DMS 273 treated with DMSO at 0.1 percent for 48 hours (cell line): ENCODE data around the gene OTUD1.
A peak's percentile ranks its signal among the peaks of the same experiment; 100 is the strongest.
"Not testable (repeated sequence)": the region's sequence is repeated elsewhere in the genome, so short reads cannot be mapped to it uniquely, and the experiment has no call there.

Source experiments
- DNase-seq: peaks from one replicate; lab custom pipeline; 2025; lab: John Stamatoyannopoulos, UW

Gene OTUD1

GRCh38 chr10:23438547-23439451, at the start of gene OTUD1:
Gene OTUD1, plus strand, starts transcription at chr10:23439075. Its CDS starts 383 bp downstream, at chr10:23439458.
- peak; percentile 55 for DNase-seq

DNA sequence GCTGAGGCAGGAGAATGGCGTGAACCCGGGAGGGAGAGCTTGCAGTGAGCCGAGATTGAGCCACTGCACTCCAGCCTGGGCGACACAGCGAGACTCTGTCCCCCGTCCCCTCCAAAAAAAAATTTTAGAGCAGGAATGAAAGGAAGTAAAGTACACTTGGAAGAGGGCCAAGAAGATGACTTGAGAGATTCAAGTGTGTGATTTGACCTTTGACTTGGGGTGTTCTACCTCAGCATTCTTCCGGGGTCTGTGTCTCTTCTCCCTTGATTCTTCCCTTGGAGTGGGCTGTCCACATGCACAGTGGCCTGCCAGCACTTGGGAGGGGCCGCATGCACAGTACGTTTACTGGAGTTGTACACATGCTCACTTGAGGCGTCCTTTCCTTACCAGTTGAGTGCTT, 48.5 kb upstream of the OTUD1 start:
- not testable (repeated sequence) for DNase-seq

DNA sequence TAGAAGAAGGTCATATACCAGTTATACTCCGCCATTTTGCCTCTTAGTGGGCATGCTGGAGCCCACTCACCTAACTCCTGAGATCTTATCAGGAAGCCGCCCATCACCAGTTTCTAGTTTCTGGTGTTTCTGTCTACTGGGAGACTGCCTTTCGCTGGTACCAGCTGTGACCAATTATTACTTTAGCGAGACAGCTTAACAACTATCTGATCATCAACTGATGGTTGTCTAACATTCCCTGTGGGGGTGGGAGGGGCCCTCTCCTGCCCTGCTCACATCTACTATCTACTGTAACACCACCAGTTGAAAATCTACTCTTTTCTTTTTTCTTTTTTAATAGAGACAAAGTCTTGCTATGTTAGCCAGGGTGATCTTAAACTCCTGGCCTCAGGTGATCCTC, 48.1 kb upstream of the OTUD1 start:
- no peak for DNase-seq

DNA sequence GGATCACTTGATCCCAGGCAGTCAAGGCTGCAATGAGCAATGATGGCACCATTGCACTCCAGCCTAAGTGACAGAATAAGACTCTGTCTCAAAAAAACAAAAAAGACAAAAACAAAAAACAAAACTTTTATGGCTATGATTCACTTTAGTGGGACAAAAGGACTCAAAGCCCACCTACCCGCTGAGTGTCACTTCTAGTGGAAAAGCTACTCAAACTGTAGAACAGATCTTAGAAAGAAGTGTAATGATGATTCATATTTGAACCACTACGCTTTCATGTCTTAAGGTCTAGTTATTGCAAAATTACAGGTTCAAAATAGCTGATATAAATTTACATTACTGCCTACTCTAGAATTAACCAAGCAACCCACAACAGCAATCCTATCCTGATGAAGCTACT, 47.1 kb upstream of the OTUD1 start:
- no peak for DNase-seq

DNA sequence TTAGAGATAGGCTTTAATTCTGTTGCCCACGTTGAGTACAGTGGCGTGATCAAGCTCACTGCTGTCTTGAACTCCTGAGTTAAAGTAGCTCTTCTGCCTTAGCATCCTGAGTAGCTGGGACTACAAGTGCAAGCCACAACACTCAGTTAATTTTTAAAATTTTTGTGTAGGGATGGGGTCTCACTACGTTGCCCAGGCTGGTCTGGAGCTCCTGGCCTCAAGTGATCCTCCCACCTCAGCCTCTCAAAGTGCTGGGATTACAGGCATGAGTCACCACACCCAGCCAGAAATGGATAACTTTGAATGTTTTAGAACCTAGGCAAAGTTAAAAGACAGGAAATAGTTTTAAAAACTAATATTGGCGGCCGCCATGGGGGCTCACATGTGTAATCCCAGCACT, 43.9 kb upstream of the OTUD1 start:
- no peak for DNase-seq

GRCh38 chr10:23396695-23397094, 42.2 kb upstream of the OTUD1 start:
- no peak for DNase-seq

- no peak for DNase-seq
Observed at GRCh38 chr10:23399701-23400144, 39.2 kb upstream of the OTUD1 start.

DNA sequence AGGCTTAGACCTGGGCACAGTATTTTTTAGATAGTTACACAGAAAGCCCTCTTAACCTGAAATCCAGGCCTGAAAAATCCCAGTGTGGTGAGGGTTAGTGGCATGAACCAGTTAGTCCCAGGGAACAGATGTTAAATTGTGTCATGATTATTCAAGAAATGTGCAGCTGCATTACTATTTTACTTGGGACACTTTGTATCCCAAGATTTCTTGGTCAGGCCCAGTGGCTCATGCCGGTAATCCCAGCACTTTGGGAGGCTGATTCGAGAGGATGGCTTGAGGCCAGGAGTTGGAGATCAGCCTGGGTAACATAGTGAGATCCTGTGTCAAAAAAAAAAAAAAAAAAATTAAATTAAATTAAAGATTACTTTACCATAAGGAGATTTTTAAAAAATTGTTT, 36.0 kb upstream of the OTUD1 start:
- DNase-seq: no peak

DNA sequence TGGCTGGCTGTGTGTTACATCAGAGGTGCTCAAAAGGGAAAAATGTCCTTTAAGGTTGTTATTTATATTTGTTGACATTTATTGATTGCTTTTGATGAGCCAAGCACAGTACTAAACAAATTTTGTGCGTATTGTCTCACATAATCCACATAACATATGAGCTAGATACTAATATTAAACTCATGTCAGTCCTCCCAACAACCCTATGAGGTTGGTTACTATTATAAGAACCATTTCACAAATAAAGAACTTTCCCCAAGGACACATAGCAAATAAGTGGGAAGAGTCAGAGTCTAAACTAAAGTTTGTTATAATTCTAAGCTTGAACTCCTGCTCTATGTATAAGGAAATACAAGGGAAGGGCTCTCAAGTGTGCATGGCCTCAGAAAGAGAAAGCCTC, 35.6 kb upstream of the OTUD1 start:
- DNase-seq: no peak

DNA sequence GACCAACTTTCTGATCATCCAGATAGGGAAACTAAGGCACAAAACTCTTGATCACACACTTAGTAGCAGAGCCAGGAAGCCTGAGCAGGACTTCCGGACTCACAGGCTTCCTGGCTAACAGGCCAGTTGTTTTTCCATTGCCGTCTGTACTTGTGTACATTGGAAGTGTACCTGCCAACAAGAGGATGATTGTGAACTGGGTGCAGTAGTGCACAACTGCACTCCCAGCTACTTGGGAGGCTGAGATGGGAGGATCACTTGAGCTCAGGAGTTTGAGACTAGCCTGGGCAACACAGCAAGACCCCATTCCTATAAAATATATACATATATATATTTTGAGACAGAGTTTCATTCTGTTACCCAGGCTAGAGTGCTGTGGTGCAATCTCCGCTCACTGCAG, 35.2 kb upstream of the OTUD1 start:
- DNase-seq: no peak

GRCh38 chr10:23404461-23404980, 34.4 kb upstream of the OTUD1 start:
- DNase-seq: no peak

DNA sequence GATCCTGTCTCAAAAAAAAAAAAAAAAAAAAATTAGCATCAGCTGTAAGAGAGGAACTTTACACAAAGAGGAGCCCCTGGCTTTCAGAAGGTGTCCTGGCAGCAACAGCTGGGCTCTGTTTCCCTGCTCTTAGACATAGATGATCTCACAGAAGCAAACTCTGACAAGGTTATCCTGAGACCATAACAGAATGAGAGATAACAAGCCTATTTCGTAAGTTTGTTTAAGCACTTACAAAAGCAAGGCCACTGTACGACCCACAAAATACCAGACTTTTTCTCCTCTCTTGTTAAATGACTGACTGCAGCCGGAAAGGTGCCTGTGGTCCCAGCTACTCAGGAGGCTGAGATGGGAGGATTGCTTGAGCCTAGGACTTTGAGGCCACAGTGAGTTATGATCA, 33.3 kb upstream of the OTUD1 start:
- DNase-seq: no peak

- DNase-seq: no peak
Observed at GRCh38 chr10:23406409-23406808, 32.5 kb upstream of the OTUD1 start.

DNA sequence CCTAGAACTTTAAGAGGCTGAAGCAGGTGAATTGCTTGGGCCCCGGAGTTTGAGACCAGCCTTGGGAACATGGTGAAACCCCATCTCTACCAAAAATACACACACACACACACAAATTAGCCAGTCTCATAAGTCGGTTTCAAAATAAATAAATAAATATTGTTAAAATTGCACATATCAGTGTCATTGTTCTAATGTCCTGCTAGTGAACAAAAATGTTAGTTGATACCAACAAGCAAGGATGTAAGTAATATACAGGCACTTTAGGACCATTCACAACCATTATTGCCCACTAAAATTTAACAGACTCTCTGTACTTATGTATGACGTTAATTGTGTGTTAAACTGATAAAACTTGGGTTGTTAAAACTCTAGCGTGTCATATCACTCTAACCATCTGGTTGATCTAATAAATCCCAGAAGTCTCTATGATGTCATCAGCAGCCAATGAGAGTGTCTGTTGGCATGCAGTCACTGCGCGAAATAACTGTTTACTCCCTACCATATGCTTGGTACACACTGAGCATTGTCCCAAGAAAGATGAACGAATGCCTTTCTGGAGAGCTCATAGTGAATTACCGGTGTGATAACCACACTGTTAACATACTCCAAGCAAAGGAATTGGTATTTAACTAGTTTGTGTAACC, 30.4 kb upstream of the OTUD1 start:
- DNase-seq: peak; percentile 21

DNA sequence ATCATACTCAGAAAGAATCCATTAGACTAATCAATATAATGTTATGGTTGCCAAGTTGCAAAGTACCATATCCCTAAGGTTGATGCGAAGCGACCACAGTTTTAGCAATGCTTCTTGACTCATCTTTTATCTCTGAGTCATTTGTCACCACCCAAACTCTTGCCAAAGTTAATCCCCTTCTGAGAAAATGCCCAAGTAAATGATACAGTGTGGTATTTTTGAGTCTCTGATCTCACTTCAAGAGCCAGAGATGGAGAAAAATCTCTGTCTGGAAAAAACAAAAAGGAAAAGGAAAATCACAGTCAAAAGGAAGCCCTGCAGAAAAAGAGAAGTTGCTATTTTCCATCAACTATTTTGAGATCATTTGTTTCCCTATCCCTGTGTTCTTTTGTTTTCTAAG, 26.7 kb upstream of the OTUD1 start:
- no peak for DNase-seq

DNA sequence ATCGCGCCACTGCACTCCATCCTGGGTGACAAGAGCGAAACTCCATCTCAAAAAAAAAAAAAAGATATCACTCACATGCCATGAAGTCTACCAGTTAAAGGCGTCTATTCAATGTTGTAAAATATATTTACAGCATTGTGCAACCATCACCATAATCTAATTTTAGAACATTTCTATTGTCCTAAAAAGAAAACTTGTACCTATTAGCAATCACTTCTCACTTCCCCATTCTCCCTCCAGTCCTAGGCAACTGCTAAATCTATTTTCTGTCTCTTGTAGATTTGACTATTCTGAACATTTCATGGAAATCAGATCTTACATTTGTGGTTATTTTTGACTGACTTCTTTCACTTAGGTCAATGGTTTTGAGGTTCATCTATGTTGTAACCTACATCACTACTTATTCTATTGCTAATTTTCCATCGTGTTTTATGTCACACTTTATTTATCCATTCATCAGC, 25.2 kb upstream of the OTUD1 start:
- DNase-seq: no peak

- DNase-seq: no peak
Observed at GRCh38 chr10:23414658-23415057, 24.2 kb upstream of the OTUD1 start.

- no peak for DNase-seq
Observed at GRCh38 chr10:23417254-23417653, 21.6 kb upstream of the OTUD1 start.

DNA sequence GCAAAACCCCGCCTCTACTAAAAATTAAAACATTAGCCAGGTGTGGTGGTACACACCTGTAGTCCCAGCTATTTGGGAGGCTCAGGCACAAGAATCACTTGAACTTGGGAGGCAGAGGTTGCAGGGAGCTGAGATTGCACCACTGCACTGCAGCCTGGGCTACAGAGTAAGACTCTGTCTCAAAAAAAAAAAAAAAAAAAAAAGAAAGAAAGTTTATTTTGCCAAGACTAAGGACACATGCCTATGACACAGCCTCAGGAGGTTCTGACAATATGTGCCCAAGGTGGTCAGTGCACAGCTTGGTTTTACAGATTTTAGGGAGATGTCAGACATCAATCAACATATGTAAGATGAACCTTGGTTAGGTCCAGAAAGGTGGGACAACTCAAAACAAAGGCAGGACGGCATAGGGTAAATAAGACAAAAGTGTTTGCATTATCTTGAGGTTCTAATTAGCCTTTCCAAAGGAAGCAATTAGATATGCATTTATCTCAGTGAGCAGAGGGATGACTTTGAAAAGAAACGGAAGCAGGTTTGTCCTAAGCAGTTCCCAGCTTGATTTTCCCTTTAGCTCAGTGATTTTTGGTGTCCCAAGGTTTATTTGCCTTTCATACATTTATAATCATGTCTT, 20.7 kb upstream of the OTUD1 start:
- no peak for DNase-seq

DNA sequence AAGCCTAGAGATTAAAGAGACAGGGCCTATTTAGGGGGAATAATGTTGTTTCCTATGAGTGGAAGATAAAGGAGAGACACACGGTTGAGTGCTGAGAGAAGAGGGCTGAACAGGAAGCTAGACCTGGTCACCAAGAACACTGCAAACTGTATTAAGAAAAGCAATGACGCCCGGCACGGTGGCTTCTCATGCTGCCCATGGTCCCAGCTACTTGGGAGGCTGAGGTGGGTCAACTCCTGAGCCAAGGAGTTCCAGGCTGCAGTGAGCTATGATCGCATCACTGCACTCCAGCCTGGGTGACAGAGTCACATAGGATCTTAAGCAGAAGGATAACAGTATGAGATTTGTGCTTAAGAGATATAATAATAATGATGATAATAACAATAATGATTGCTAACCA, 19.7 kb upstream of the OTUD1 start:
- DNase-seq: no peak

- no peak for DNase-seq
Observed at GRCh38 chr10:23419655-23420329, 19.1 kb upstream of the OTUD1 start.

DNA sequence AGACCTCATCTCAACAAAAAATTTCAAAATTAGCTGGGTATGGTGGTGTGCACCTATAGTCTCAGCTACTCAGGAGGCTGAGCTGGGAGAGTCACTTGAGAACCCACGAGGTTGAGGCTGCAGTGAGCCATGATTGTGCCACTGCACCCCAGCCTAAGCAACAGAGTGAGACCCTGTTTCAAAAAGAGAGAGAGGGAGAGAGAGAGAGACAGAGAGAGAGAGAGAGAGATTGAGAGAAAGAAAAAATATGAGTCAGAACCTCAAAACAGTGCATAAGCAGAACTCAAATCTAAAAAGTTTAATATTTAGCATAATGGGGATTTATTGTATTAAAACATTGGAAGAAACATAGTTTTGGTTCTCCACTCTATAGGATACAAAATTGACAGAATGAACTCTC, 17.5 kb upstream of the OTUD1 start:
- DNase-seq: no peak
